AG08396 (cell line): ENCODE data around the gene PIP4K2A.
A peak's percentile ranks its signal among the peaks of the same experiment; 100 is the strongest.
"Not testable (repeated sequence)": the region's sequence is repeated elsewhere in the genome, so short reads cannot be mapped to it uniquely, and the experiment has no call there.

ENCODE experiments used
- DNase-seq: peaks from one replicate; pipeline ENCODE4 v3.0.0; 2012; ENCODE audit warnings: low spot score, mixed read lengths

PIP4K2A gene

DNA sequence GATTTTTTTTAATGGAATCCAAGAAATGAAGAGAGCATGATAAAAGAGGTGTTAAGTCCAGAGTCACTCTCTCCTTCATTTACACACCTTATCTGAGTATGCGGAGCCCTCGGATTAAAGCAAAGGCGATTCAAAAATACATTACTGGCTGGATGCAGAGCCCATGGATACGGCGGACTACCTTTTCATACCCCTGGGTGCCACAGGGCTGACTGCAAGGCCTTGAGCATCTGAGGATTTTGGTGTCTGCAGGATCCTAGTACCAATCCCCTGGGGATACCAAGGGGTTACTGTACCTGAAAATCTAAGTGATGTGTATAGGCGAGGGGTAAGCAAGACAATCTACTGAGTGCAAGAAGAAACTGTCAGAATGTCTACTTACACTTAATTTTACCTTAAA, 20.5 kb downstream of the PIP4K2A start:
- DNase-seq = no peak

DNA sequence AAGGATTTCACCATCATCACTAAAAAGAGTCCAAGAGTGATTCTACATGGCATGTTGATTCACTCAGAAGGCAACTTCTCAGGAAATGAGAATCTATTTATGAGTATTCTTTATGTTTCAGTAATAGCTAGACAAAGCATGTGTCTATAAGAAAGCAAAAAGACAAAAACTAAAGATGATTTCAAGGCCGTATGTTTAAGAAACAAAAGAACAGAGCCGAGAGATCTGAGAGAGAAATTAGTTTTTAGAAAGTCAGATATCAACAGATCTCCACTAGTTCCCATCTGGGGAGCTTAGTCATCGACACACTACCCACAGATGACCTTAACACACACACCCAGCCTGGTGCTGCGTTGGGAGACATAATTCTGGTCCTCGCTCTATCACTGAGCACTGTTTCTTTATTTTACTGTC, 21.0 kb downstream of the PIP4K2A start:
- peak; percentile 38 for DNase-seq

DNA sequence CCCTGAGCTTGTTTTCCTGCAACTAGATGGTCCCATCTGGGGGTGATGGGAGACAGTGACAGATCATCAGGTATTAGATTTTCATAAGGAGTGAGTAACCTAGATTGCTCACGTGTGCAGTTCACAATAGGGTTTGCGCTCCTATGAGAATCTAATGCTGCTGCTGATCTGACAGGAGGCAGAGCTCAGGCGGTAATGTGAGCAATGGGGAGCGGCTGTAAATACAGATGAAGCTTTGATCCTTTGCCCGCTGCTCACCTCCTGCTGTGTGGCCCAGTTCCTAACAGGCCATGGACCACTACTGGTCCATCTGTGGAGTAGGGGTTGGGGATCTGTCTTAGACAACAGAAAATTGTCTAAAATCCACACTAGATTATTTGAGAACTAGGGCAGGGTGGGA, 22.3 kb downstream of the PIP4K2A start:
- DNase-seq = not testable (repeated sequence)

DNA sequence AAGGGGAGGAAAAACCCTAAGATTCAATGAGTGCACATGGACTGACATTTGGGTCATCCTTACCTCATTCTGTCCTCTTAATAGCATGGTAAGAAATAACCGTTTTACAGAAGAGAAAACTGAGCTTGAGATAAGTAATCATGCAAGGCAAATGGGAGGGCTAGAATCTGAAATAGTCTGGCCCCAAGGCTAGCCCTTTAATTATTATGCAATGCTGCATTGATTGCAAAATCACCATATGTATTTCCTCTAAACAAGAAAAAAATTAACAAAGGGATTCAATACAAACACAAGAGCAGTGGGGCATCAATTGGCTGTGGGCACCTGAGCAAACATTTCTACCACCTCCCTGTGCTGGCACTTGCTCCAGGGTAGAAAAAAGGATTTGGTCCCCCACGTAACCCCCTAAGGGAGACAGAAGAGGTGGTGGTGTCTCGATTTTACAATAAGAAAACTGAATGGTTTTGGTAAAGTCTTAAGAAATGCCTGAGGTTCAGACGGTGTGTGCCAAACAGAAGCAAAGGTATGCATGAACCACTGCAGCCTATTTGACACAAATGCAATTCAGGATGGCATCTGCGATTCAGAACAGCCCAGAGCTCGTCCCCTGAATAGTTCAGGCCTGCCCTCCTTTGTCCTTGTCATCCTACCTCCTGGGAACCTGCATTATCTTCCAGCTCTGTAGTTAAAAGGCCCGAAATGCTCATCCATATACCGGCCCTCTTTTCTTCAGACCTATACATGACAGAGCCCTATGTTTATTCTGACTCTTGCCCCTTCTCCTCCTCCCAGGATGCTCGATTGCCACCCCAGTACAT, 23.6 kb downstream of the PIP4K2A start:
- DNase-seq = no peak

DNA sequence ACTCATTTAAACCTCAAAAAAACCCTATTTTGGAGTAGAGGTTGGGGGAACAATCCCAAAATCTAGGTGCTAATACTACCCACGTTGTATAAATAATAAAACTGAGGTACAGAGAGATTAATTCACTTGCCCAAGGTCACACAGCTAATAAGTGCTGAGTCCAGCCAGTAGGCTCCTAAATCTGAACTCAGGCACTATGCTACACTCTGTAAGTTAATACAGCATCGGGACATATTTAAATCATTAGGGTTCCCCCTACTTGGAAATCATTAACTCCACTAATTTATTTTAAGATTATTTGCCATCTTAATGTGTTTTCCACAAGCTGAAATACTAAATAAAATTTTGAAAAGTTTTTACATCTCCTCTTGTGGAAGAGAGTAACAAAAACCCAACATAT, 24.2 kb downstream of the PIP4K2A start:
- DNase-seq = no peak

DNA sequence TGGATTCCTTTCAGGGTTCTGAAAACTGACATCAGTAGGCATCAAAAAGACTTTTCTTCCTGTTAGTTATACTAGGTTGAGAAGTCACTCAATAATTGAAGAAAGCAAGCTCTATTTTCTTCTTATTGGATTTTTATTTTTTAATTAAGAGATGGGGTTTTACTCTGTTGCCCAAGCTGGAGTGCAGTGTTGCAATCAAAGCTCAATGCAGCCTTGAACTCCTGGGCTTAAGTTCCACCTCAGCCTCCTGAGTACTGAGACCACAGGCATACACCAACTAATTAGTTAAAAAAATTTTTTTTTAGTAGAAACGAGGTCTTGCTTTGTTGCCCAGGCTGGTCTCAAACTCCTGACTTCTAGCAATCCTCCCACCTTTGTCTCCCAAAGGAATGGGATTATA, 28.0 kb downstream of the PIP4K2A start:
- DNase-seq = no peak

DNA sequence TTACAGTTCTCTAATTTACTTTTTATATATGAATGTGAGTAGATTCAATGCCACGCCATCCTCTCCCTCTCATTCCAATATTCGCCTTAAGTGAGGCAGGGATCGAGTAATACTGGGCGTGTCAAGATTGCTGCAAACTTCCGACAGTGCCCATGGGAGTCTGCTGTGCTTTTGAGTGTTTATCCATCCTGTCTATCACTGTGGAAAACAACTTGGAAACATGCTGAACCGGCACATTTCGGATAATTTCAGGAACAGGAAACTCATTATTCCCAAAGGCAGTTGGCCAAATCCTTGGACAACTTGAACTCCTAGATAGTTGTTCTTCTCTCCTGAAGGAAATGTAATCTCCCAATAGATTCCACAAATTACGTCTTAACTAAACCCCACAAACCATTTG, 28.5 kb downstream of the PIP4K2A start:
- no peak for DNase-seq

DNA sequence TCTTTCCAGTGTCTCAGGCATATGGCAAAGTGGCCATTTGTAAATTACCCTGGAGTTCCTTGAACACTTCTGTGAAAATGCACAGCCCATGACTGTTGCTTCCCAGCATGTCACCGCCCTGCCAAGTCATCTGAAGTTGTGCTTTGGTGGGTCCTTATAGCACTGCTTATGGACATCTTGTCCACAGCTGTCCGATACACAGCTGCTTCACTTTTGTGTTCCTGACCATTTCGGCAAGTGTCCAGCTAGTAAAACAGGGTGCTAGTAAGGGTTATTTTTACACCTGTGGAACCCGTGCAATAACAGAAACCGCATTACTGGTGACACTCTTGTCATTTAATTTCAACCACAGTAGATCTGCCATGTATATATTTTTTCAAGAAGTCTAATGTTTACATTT, 29.7 kb downstream of the PIP4K2A start:
- DNase-seq = no peak

DNA sequence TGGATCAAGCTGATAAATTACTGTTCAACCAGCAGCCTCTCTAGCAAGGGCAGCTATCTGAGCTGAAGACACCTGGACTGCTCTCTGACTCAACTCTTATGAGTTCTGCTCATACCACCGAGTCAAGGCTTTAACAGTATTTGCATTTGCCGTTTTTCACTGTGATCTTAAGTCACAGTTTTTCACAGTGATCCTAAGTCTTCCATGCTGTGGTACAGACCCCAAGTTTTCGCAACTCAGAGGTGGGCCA, 31.3 kb downstream of the PIP4K2A start:
- no peak for DNase-seq

DNA sequence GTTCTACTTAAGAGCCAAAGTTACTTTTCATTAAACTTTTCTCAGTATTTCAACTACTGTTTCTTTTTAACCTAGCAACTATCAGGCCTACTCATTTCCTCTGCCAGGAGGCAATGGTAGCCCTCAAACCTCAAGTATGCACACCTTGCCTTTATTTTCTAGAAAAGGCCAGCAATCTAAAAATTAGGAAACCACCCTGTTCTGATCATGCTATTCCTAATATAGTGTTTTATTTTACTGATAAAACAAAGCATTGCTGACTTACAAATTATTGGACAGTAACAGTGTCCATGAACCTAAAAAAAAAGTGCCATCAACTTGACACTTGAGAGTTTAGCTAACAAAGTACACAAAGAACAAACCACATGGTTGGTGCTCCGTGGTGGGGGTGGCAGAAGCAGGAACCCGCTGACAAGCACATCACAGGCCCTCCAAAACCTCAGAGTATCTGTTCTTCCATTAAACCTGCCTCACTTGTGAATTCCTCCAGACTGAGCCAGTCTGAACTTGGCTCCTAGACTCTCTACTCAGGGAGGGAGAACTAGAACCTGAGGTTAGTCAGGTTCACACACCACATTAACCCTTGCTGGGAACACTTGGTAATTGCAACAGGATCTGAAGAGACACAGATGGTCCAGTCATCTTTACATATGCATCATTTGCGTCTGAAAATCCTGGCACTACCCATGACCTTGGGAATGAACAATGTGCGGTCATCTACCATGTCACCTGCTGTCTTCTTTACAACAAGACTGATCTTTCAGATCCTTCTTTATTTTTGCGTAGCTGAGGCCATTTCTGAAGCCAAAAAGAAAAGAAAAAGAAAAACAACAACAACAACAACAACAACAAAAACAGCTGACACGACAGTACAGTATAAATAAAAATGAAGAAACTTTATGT, 31.9 kb downstream of the PIP4K2A start:
- DNase-seq = no peak

DNA sequence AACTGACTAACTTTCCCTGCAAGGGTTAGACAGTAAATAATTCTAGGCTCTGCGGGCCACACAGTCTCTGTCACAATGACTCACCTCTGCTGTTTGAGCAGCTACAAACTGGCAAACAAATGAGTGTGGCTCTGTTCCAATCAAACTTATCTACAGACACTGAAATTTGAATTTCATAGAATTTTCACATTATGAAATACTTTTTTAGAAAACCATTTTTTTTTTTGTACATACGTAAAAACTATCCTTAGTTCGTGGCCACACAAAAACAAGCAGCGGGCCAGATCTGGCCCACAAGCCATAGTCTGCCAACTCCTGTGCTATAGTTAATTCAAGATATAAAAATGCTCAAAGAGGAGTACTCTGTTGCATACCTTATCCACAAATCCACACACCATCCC, 32.6 kb downstream of the PIP4K2A start:
- DNase-seq = peak; percentile 45

DNA sequence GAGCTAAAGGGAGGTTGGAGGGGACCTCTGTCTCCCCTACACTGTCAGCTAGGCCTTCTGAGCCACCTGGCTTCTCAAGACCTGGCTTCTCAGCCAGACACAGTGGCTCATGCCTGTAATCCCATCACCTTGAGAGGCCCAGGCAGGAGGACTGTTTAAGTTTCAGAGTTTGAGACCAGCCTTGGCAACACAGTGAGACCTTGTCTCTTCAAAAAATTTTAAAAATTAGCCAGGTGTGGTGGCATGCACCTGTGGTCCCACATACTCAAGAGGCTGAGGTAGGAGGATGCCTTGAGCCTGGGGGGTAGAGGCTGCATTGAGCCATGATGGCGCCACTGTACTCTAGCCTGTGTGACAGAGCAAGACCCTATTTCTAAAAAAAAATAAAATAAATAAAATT, 33.1 kb downstream of the PIP4K2A start:
- DNase-seq = no peak

DNA sequence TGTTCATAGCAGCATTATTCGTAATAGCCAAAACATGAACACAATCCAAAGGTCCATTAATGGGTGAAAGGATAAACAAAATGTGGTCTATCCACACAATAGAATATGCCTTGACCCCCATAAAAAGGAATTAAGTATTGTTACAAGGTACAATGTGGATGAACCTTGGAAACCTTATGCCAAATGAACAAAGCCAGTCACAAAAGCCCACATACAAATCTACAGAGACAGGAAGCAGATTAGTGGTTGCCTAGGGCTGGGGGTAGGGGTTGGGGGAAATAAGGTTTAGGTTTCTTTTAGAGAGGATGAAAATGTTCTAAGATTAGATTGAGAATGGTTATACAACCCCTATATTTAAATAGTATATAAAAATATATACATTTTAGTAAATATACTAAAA, 34.8 kb downstream of the PIP4K2A start:
- DNase-seq = no peak

DNA sequence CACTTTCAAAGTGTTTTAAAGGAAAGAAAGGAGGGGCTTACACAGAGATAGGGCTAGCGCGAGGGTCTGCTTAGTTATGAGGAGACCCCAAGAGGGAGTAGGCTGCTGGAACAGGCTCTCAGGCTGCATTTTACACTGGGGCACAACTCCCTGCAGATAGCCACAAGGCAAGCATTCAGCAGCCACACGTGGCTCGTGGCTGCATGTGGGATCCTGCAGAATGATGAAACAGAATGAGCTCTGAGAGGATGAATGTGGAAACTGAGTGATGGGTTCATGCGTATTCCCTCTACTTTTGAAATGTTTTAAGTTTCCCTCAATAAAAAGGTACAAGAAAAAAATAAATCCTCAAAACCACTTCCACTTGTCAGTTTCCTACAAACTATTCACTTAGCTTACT, 37.0 kb downstream of the PIP4K2A start:
- DNase-seq = no peak

DNA sequence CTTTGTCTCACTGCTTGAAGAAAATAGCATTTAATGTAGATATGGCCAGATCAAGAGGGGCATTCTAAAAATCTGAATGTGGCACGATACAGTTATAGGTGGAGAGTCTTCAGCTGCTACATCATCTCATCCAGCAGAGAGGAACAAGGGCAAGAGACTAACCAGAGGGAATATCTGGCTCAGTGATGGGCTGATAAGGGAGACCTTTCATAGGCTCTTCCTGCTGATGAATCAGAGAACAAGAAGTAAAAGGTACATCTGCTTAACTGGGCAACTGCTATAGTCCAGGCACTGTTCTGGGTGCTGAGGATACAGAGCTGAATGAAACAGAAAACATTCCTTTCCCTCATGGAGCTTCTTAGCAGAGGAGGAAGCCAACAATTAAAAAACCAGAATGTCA, 37.9 kb downstream of the PIP4K2A start:
- no peak for DNase-seq

DNA sequence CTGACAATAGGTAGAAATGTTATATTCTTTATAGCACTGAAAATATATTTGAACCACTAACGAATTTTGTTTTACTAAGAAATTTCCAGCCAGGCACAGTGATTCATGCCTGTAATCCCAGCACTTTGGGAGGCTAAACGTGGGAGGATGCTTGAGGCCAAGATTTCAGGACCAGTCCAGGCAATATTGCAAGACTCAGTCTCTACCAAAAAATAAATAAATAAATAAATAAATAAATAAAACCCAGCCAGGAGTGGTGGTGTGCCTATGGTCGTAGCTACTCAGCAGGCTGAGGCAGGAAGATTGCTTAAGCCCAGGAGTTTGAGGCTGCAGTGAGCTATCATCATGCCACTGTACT, 39.8 kb downstream of the PIP4K2A start:
- DNase-seq = no peak

DNA sequence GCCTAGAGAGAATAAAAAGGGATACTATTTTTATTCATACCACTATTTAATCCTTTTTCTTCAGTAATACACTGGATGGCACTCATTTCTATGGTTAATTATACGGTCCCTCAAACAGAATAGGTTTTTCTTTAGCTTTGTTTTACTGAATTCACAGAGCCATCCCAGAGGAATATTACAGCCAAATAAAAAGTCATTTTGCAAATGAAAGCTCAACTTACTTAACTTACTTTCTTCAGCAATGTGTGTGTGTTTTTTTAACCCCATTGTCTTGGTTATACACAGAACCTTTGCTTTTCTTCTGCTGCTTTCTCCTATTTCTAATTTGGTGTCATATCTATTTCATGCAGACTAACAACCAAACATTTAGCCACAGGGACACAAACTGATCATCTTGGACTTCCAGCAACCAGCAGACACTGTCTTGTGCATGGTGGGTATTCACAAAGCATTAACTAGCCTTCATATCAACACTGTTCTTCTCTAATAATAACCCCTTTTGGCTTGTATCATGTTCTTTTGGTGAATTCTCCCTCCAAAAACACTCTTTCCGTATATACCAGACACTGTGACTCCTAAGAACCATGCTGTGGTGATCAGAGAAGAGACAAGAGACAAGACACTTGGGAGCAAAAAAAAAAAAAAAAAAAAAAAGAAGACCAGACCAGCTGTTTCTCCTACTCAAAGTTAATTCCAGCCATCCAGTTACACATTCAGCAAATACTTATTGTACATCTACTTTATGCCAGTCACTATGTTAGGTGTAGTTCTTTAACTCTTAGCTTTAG, 40.4 kb downstream of the PIP4K2A start:
- no peak for DNase-seq

DNA sequence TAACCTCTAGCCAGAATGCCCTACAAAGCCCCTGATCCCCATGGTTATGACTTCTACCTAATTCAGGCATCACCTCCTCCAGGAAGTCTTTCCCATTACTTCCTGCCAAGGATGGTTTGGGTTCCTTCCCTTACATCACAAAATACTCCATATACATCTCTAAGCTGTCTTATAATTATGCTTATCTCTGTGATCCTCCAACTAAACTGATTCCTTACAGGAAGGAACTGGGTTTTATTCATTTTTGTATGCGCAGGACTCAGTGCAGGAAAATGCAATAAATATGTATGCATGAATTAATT, 41.3 kb downstream of the PIP4K2A start:
- DNase-seq = no peak

DNA sequence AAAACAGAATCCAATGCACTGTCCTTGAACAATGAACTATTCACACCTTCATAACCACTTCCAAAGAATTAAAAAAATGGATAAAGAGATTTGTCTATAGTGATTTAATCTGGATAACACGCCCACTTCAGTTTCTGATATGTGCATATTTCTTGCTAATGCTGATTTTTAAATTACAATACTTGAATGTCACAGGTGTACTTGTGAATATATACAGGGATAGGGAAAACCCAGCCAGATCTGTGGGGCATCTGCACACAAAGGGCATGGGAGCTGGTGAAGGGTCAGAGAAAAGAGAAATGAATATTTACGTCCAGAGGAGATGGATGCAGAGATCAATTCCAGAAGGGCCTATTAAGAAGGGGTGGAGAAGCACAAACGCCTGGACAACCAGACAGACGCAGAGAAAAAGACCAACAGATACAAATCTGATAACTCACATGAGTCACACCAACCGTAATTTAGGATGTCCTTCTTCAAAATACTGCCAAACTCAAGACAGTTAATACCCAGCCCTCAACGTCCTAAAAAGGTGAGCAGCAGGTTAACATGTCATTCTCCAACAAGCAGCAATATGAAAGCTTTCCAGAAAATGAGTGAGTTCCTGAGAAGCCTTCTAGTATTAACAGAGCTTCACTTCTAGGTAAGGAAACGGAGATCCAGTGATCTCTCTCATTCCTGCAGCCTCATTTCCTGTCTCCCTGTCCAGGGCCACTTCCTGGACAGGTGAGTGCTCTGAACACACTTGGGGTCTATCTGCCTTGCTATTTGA, 41.9 kb downstream of the PIP4K2A start:
- DNase-seq = no peak

DNA sequence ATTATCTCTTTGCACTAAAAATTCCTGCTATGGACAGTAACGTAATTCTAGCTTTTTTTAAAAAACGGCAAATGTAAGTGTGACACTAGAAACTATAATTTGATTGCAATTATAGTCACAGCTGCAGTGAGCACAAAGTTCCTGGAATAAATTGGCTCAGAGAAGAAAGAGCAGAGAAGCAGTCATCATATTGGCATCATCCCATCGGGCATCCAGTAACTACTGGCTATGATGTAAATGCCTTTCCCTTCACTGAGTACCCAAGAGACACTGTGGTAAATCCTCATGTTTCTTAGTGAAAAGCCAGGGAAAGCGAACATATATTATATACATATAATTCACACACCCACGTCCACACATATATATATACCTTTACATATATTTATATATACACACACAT, 43.6 kb downstream of the PIP4K2A start:
- no peak for DNase-seq

DNA sequence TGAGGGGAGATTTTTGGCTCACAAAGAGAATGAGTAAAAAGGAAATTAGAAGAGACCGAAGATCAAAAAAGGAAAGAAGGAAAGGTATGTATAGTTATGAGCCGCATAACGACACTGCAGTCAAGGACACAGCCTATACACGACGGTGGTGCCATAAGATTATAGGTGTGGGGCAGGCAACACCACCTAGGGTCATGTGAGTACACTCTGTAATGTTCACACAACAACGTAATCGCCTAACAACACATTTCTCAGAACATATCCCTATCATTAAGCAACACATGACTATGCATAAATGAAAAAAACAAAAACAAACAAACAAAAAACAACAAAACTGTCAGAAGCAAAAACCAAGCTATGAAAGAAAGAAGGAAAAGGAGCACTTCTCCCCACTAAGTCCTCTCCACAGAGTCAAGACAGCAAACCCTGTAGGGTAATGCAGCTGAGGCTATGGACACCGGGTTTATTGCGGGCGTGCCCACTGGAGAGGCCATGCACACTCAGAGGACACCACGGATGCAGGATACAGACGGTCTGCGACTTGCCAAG, 45.1 kb downstream of the PIP4K2A start:
- no peak for DNase-seq

DNA sequence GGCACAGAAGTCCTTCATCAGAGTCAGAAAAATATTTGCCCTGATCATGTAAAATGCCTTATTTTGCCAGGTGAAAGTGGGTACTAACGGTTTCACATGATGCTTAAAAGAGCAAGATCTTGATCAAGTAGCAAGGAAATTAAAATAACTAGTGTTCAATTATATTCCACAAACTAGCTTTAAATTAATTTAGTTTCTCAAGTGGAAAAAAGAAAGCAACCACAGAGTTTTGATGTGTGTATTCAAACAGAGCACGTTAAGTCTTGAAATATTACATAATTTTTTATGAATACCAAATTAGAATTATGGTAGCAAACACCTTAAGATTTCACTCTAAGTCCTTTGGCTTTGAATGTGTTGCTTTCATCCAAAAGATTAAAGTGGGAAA, 47.3 kb downstream of the PIP4K2A start:
- no peak for DNase-seq
